SK-N-SH treated with all-trans-retinoic acid at 6 μM for 48 hours (cell line): Measurements from ENCODE around the gene SLC35F3.

Source experiments
- ARNTL ChIP-seq: fragments of 450-650 bp; formaldehyde crosslinking; IDR thresholded peaks from 2 replicates; pipeline ENCODE4 v1.5.0; 2020; ENCODE audit warnings: low read depth, mild to moderate bottlenecking, moderate library complexity, borderline replicate concordance
- CSDC2 ChIP-seq: fragments of 250-450 bp; sonication (Bioruptor Pico); IDR thresholded peaks from 2 replicates; pipeline ENCODE4 v1.5.0; 2020; ENCODE audit warnings: mild to moderate bottlenecking, moderate library complexity
- CSRNP3 ChIP-seq: fragments of 250-450 bp; sonication (Bioruptor Pico); IDR thresholded peaks from 2 replicates; pipeline ENCODE4 v1.5.1; 2021; ENCODE audit warnings: mild to moderate bottlenecking, moderate library complexity
- ESRRG ChIP-seq: fragments of 250-450 bp; sonication (Bioruptor Pico); IDR thresholded peaks from 2 replicates; pipeline ENCODE4 v1.6.1; 2021; ENCODE audit warnings: mild to moderate bottlenecking
- SNAI2 ChIP-seq: fragments of 250-450 bp; sonication (Bioruptor Pico); IDR thresholded peaks from 2 replicates; pipeline ENCODE4 v1.5.0; 2020; ENCODE audit warnings: mild to moderate bottlenecking, moderate library complexity
- TCF4 ChIP-seq: fragments of 250-450 bp; sonication (Bioruptor Pico); IDR thresholded peaks from 2 replicates; pipeline ENCODE4 v1.8.0; 2021; ENCODE audit warnings: mild to moderate bottlenecking, moderate library complexity, borderline replicate concordance
- ZFP3 ChIP-seq: fragments of 250-450 bp; sonication (Bioruptor Pico); IDR thresholded peaks from 2 replicates; pipeline ENCODE4 v1.5.0; 2020; ENCODE audit warnings: mild to moderate bottlenecking, moderate library complexity
- ZFP30 ChIP-seq: fragments of 450-650 bp; formaldehyde crosslinking; IDR thresholded peaks from 2 replicates; pipeline ENCODE4 v1.5.0; 2022; ENCODE audit warnings: mild to moderate bottlenecking, moderate library complexity
- TF ChIP-seq, protein P1 (sequence below): fragments of 250-450 bp; sonication (Bioruptor Pico); IDR thresholded peaks from 2 replicates; pipeline ENCODE4 v1.8.0; 2020; ENCODE audit warnings: mild to moderate bottlenecking, moderate library complexity, borderline replicate concordance
- TF ChIP-seq, protein P2 (sequence below): fragments of 250-450 bp; sonication (Bioruptor Pico); IDR thresholded peaks from 2 replicates; pipeline ENCODE4 v1.5.1; 2020; ENCODE audit warnings: low read depth, mild to moderate bottlenecking, moderate library complexity

DNA sequence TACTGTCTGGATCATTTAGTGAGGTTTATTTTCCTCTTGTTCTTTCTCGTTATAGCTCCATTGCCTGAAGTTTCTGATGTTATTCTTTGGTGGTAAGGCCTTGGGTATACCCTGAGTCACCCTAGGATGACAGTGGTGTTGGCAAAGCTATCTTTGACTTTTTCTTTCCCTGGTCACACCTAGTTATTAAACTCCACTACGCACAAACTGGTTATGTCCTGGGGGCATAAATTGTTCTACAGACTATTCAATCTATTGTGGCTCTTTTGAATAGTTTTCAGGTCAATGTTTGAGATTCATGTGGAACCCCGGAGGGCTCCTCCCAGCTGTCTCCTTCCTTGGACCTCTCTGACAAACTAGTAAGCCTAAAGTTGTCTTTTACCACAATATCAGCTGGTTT is 157.7 kb downstream of the SLC35F3 start:
- TF ChIP-seq CSRNP3 (CRISPR knock-in tag) (no peak), ZFP30 (CRISPR knock-in tag) (no peak), CSDC2 (CRISPR knock-in tag) (no peak), ESRRG (CRISPR knock-in tag) (no peak), ARNTL (CRISPR knock-in tag) (no peak), TCF4 (no peak), ZFP3 (no peak), SNAI2 (CRISPR knock-in tag) (no peak)
- TF ChIP-seq, protein P1, sequence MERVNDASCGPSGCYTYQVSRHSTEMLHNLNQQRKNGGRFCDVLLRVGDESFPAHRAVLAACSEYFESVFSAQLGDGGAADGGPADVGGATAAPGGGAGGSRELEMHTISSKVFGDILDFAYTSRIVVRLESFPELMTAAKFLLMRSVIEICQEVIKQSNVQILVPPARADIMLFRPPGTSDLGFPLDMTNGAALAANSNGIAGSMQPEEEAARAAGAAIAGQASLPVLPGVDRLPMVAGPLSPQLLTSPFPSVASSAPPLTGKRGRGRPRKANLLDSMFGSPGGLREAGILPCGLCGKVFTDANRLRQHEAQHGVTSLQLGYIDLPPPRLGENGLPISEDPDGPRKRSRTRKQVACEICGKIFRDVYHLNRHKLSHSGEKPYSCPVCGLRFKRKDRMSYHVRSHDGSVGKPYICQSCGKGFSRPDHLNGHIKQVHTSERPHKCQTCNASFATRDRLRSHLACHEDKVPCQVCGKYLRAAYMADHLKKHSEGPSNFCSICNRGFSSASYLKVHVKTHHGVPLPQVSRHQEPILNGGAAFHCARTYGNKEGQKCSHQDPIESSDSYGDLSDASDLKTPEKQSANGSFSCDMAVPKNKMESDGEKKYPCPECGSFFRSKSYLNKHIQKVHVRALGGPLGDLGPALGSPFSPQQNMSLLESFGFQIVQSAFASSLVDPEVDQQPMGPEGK (CRISPR knock-in tag) = no peak
- TF ChIP-seq, protein P2, sequence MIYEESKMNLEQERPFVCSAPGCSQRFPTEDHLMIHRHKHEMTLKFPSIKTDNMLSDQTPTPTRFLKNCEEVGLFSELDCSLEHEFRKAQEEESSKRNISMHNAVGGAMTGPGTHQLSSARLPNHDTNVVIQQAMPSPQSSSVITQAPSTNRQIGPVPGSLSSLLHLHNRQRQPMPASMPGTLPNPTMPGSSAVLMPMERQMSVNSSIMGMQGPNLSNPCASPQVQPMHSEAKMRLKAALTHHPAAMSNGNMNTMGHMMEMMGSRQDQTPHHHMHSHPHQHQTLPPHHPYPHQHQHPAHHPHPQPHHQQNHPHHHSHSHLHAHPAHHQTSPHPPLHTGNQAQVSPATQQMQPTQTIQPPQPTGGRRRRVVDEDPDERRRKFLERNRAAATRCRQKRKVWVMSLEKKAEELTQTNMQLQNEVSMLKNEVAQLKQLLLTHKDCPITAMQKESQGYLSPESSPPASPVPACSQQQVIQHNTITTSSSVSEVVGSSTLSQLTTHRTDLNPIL (CRISPR knock-in tag) = no peak
